HepG2 (cell line): Measurements from ENCODE around the gene RNF222. TPM values are rescaled to one million over a fixed set of nuclear protein-coding genes. Genes with fewer than 3 reads are reported as not detected.

Source experiments
- BORCS8-MEF2B ChIP-seq: sonication (generic); formaldehyde crosslinking; IDR thresholded peaks from 2 replicates; pipeline ENCODE4 v1.8.0; 2022; ENCODE audit warnings: mild to moderate bottlenecking, missing genetic modification reagents
- HDAC2 ChIP-seq: sonication (generic); formaldehyde crosslinking; IDR thresholded peaks from 2 replicates; pipeline ENCODE4 v1.4.0; 2020; ENCODE audit warnings: missing genetic modification reagents
- HOXA5 ChIP-seq: sonication (generic); formaldehyde crosslinking; IDR thresholded peaks from 2 replicates; pipeline ENCODE4 v1.4.0; 2020; ENCODE audit warnings: missing genetic modification reagents
- KIAA2018 ChIP-seq: sonication (generic); formaldehyde crosslinking; IDR thresholded peaks from 2 replicates; pipeline ENCODE4 v1.5.0; 2020; ENCODE audit warnings: mild to moderate bottlenecking, missing genetic modification reagents, borderline replicate concordance
- NFE2L1 ChIP-seq: sonication (generic); formaldehyde crosslinking; IDR thresholded peaks from 2 replicates; pipeline ENCODE4 v1.4.0; 2020; ENCODE audit warnings: missing genetic modification reagents, mild to moderate bottlenecking, borderline replicate concordance
- POLR2A ChIP-seq, 2 experiments: IDR thresholded peaks; 2 replicates each; pipeline ENCODE4 v1.6.1; 2011; ENCODE audit warnings: low read depth in 2 of 2, low read length in 2 of 2, mild to moderate bottlenecking in 1 of 2, moderate library complexity in 1 of 2; ENCODE audit not compliant: insufficient read depth in 1 of 2
- SP1 ChIP-seq, 2 experiments: fragments of 450-650 bp in 1 of 2; sonication (generic) in 1 of 2; formaldehyde crosslinking in 1 of 2; IDR thresholded peaks; 2 replicates each; pipeline versions ENCODE4 v1.4.0 to v1.6.1; 2016 to 2020; ENCODE audit warnings: missing genetic modification reagents in 1 of 2
- TOPORS ChIP-seq: sonication (generic); formaldehyde crosslinking; IDR thresholded peaks from 2 replicates; pipeline ENCODE4 v1.8.0; 2023; ENCODE audit warnings: mild to moderate bottlenecking, missing genetic modification reagents
- XRCC5 ChIP-seq: fragments of 200-400 bp; formaldehyde crosslinking; optimal IDR thresholded peaks from 2 replicates; pipeline ENCODE3; 2017; ENCODE audit warnings: mild to moderate bottlenecking, low read length
- ZNF256 ChIP-seq: sonication (generic); formaldehyde crosslinking; conservative IDR thresholded peaks from 2 replicates; pipeline ENCODE4 v1.4.0; 2020; ENCODE audit warnings: missing genetic modification reagents
- ZNF552 ChIP-seq: sonication (generic); formaldehyde crosslinking; IDR thresholded peaks from 2 replicates; pipeline ENCODE4 v1.9.0; 2022; ENCODE audit warnings: missing genetic modification reagents, mild to moderate bottlenecking, borderline replicate concordance
- ZNF816 ChIP-seq: sonication (generic); formaldehyde crosslinking; IDR thresholded peaks from 2 replicates; pipeline ENCODE4 v1.8.0; 2022; ENCODE audit warnings: missing genetic modification reagents, mild to moderate bottlenecking, borderline replicate concordance
- ZSCAN21 ChIP-seq: sonication (generic); formaldehyde crosslinking; IDR thresholded peaks from 2 replicates; pipeline ENCODE4 v1.8.0; 2022; ENCODE audit warnings: mild to moderate bottlenecking, missing genetic modification reagents, moderate library complexity, borderline replicate concordance
- polyA plus RNA-seq, 8 experiments: library from polyadenylated mRNA; depleted of rRNA in 3 of 8; stranded (reverse) in 7 of 8; unstranded in 1 of 8; fragments of >200 nt; fragmentation: Illumina TruSeq in 4 of 8; extraction: Trizol in 4 of 8; gene quantifications; 2 replicates each; pipeline versions ENCODE4 v1.2.1 to v1.2.3, GENCODE V29; 2011 to 2016; ENCODE audit warnings: low read depth in 4 of 8, missing spikeins in 1 of 8, mixed read lengths in 1 of 8; ENCODE audit not compliant: insufficient read depth in 1 of 8
- total RNA-seq, 5 experiments: library from RNA; depleted of rRNA; stranded (reverse); fragments of >200 nt; fragmentation: Illumina TruSeq; extraction: Trizol; gene quantifications; 2 replicates each; pipeline ENCODE4 v1.2.3, GENCODE V29; 2016; ENCODE audit warnings: low read depth in 1 of 5
- TF ChIP-seq, protein P1 (sequence below): sonication (generic); formaldehyde crosslinking; IDR thresholded peaks from 2 replicates; pipeline ENCODE4 v1.4.0; 2020; ENCODE audit warnings: missing genetic modification reagents, borderline replicate concordance

The RNF222 gene
- total and polyA plus RNA-seq, 2 of the 13 experiments (the other 11 are each of a cell fraction or from before 2014, with no cell fraction given), result not detected

DNA sequence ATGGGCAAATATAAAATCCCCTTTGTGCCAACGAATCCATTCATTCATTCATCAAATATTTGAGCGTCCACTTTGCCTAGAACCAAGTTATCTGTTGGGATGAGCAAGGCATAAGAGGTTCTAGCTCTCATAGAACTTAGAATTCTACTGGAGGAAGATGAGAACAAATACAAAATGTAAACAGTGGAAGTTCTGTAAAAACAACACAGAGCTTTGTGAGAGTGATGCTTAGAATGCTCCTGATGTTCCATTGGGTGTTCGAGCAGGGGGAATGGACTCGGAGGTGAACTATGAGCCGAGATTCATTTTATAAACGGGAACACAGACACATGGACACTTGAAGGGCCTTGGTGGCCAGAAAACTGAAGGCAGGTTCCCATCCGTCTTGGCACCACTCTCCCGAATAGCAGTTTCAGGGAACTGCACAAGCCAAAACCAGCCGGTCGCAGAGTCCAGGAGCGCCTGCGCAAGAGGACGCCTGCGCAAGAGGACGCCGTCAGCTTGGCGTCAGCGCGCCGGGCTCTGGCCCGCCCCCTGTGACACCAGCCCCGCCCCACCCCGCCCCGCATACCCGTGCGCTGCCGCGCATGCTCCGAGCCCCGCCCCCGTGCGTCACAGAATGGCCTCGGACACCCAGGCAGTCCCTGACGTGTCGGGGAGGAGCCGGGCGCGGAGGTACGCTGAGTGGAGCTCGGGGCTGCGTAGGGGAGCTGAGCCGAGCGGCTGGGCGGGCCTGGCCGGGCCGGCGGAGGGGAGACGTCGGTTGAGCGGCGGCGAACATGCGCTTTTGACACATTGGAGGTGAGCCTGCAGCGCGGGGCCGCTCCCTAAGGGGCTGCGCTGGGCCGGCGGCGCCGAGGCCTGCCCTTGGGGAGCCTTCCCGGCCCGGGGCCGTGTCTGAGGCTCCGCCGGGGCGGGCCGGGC lies 37.9 kb upstream of the RNF222 start, which contains the start of gene NDEL1 (continued):
- no peak for TF ChIP-seq KIAA2018
- no peak for TF ChIP-seq SP1 (IDR thresholded peaks at IDR 0.05)
- peak; percentile 87 for TF ChIP-seq SP1 (CRISPR knock-in tag; IDR thresholded peaks at IDR 0.05)
- peak; percentile 23 for TF ChIP-seq XRCC5
- peak; percentile 70; the same call in 1 of the 2 replicates for TF ChIP-seq HOXA5 (CRISPR knock-in tag)
- 0 out of 2 replicates have a peak, but pooled peaks have one; percentile 50 for TF ChIP-seq ZNF256
- 0 out of 2 replicates have a peak, but pooled peaks have one; percentile 76 for TF ChIP-seq BORCS8-MEF2B (CRISPR knock-in tag)
- TF ChIP-seq TOPORS (CRISPR knock-in tag), result no peak
- peak; percentile 56; the same call in 1 of the 2 replicates for TF ChIP-seq ZSCAN21 (CRISPR knock-in tag)
- peak; percentile 33 for TF ChIP-seq HDAC2
- TF ChIP-seq ZNF552 (CRISPR knock-in tag), result peak; percentile 20; the same call in 1 of the 2 replicates
- TF ChIP-seq ZNF816 (CRISPR knock-in tag), result peak; percentile 77; the same call in 1 of the 2 replicates
- TF ChIP-seq, protein P1, sequence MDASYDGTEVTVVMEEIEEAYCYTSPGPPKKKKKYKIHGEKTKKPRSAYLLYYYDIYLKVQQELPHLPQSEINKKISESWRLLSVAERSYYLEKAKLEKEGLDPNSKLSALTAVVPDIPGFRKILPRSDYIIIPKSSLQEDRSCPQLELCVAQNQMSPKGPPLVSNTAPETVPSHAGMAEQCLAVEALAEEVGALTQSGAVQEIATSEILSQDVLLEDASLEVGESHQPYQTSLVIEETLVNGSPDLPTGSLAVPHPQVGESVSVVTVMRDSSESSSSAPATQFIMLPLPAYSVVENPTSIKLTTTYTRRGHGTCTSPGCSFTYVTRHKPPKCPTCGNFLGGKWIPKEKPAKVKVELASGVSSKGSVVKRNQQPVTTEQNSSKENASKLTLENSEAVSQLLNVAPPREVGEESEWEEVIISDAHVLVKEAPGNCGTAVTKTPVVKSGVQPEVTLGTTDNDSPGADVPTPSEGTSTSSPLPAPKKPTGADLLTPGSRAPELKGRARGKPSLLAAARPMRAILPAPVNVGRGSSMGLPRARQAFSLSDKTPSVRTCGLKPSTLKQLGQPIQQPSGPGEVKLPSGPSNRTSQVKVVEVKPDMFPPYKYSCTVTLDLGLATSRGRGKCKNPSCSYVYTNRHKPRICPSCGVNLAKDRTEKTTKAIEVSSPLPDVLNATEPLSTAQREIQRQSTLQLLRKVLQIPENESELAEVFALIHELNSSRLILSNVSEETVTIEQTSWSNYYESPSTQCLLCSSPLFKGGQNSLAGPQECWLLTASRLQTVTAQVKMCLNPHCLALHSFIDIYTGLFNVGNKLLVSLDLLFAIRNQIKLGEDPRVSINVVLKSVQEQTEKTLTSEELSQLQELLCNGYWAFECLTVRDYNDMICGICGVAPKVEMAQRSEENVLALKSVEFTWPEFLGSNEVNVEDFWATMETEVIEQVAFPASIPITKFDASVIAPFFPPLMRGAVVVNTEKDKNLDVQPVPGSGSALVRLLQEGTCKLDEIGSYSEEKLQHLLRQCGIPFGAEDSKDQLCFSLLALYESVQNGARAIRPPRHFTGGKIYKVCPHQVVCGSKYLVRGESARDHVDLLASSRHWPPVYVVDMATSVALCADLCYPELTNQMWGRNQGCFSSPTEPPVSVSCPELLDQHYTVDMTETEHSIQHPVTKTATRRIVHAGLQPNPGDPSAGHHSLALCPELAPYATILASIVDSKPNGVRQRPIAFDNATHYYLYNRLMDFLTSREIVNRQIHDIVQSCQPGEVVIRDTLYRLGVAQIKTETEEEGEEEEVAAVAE (CRISPR knock-in tag), result peak; percentile 41; the same call in 1 of the 2 replicates
- TF ChIP-seq NFE2L1 (CRISPR knock-in tag), result no peak
- TF ChIP-seq POLR2A (IDR thresholded peaks at IDR 0.05; ENCODE audit: insufficient read depth in 1 of 2, low read depth in 2 of 2, low read length in 2 of 2), result peak; percentile 90 to 96
